PC-3 (cell line): ENCODE measurements around the gene VPS13C. TPM values are rescaled to one million over a fixed set of nuclear protein-coding genes. Genes with fewer than 3 reads are reported as not detected.

ENCODE experiments used
- ATAC-seq: fragments of 200-7000 bp; cut with Tn5 transposase; 2 replicates; pipeline ENCODE4 v1.9.1; 2020; ENCODE audit warnings: mild to moderate bottlenecking, moderate library complexity
- Bru-seq: library from RNA; stranded (reverse); fragments of 400-500 nt; gene quantifications from one replicate; lab custom pipeline; 2021; lab: Mats Ljungman, UMichigan
- BruChase-seq, 2 experiments: library from RNA; stranded (reverse); fragments of 400-500 nt; gene quantifications; one replicate each; lab custom pipeline; 2021; lab: Mats Ljungman, UMichigan
- BruUV-seq: library from RNA; stranded (reverse); fragments of 400-500 nt; replicated peaks from 2 replicates; lab custom pipeline; 2021; lab: Mats Ljungman, UMichigan
- CTCF ChIA-PET: fragments of 300-600 bp; sonication (Branson Sonifier 250); formaldehyde crosslinking; loops from one replicate; lab custom pipeline; 2022; ENCODE audit warnings: antibody characterized with exemption; lab: Charles Lee
- POLR2A ChIA-PET: fragments of 300-600 bp; sonication (Branson Sonifier 250); formaldehyde crosslinking; loops from one replicate; lab custom pipeline; 2022; ENCODE audit warnings: antibody characterized with exemption; ENCODE audit not compliant: unreplicated experiment; lab: Charles Lee
- DNase-seq: peaks from one replicate; pipeline ENCODE4 v3.0.0-alpha.2; 2015
- H2AFZ ChIP-seq: fragments of 300-600 bp; sonication (generic); 2 replicates; pipeline ENCODE4 v1.6.0; 2016; ENCODE audit warnings: antibody characterized with exemption, low read length
- H3F3A ChIP-seq: fragments of 300-600 bp; sonication (generic); one replicate; pipeline ENCODE4 v1.6.0; 2017; ENCODE audit warnings: antibody characterized with exemption, low read length, control low read depth, mild to moderate bottlenecking; ENCODE audit not compliant: unreplicated experiment
- H3K27ac ChIP-seq: fragments of 300-600 bp; sonication (generic); 2 replicates; pipeline ENCODE4 v1.5.1; 2016; ENCODE audit warnings: mild to moderate bottlenecking, low read length
- H3K27me3 ChIP-seq: fragments of 300-600 bp; sonication (generic); 2 replicates; pipeline ENCODE4 v1.6.1; 2016; ENCODE audit warnings: low read length, mixed read lengths
- H3K36me3 ChIP-seq: fragments of 300-600 bp; sonication (generic); 2 replicates; pipeline ENCODE4 v1.6.1; 2016; ENCODE audit warnings: low read depth, mixed run types, low read length, mixed read lengths
- H3K4me1 ChIP-seq: fragments of 300-600 bp; sonication (generic); 2 replicates; pipeline ENCODE4 v1.5.1; 2016; ENCODE audit warnings: low read length; ENCODE audit not compliant: insufficient read depth
- H3K4me2 ChIP-seq: fragments of 300-600 bp; sonication (generic); 2 replicates; pipeline ENCODE4 v1.6.0; 2016; ENCODE audit warnings: low read length
- H3K4me3 ChIP-seq: fragments of 300-600 bp; sonication (generic); 2 replicates; pipeline ENCODE4 v1.5.1; 2016; ENCODE audit warnings: mild to moderate bottlenecking, low read length, mixed read lengths
- H3K79me2 ChIP-seq: fragments of 300-600 bp; sonication (generic); 2 replicates; pipeline ENCODE4 v1.6.1; 2017; ENCODE audit warnings: low read length, mixed read lengths
- H3K9ac ChIP-seq: fragments of 300-600 bp; sonication (generic); 2 replicates; pipeline ENCODE4 v1.6.0; 2016; ENCODE audit warnings: mild to moderate bottlenecking, low read length
- H3K9me2 ChIP-seq: fragments of 300-600 bp; sonication (generic); replicated peaks from 2 replicates; pipeline ENCODE4 v1.6.1; 2016; ENCODE audit warnings: mixed run types, low read length, mixed read lengths
- H3K9me3 ChIP-seq: fragments of 300-600 bp; sonication (generic); 2 replicates; pipeline ENCODE4 v1.6.1; 2016; ENCODE audit warnings: low read length, mixed read lengths
- H4K20me1 ChIP-seq: fragments of 300-600 bp; sonication (generic); 2 replicates; pipeline ENCODE4 v1.6.1; 2016; ENCODE audit warnings: low read length, mixed read lengths
- CTCF ChIP-seq: fragments of 300-600 bp; sonication (generic); conservative IDR thresholded peaks from 2 replicates; pipeline ENCODE4 v1.5.1; 2017; ENCODE audit warnings: antibody characterized with exemption, low read depth, mild to moderate bottlenecking, low read length
- EZH2 ChIP-seq: fragments of 300-600 bp; sonication (generic); IDR thresholded peaks from one replicate; pipeline ENCODE4 v1.6.1; 2017; ENCODE audit warnings: antibody characterized with exemption, mild to moderate bottlenecking, low read length; ENCODE audit not compliant: unreplicated experiment
- EZH2phosphoT487 ChIP-seq: fragments of 300-600 bp; sonication (generic); IDR thresholded peaks from 2 replicates; pipeline ENCODE4 v1.6.1; 2018; ENCODE audit warnings: mild to moderate bottlenecking, antibody characterized with exemption, low read length, borderline replicate concordance
- intact Hi-C: fragments of 100-400 bp; cut with micrococcal nuclease; formaldehyde crosslinking; loops from 2 replicates; pipeline ENCODE4 v1.9.0; 2023
- long read RNA-seq: library from polyadenylated mRNA; unstranded; transcript quantifications from one replicate; pipeline ENCODE4 v2.0.0, GENCODE V29; 2021; ENCODE audit not compliant: unreplicated experiment
- total RNA-seq: library from RNA; depleted of rRNA; stranded (reverse); fragments of >200 nt; gene quantifications from 2 replicates; pipeline ENCODE4 v1.2.3, GENCODE V29; 2014; rRNA removed

The VPS13C gene
- total RNA-seq (11.3 and 11.4 TPM in 2 replicates), Bru-seq, nascent RNA (percentile 70 among the genes with signal in this experiment), BruChase-seq, experiment 1, labeled RNA remaining after a 6-hour chase (percentile 65 among the genes with signal in this experiment), BruChase-seq, experiment 2, labeled RNA remaining after a 2-hour chase (percentile 75 among the genes with signal in this experiment)
- long read RNA-seq, partial matches to known transcripts, result 15 of 25 reads
- long read RNA-seq, other reads (novel, unspliced or antisense), result 10 of 25 reads

- Histone ChIP-seq H4K20me1 (no peaks in the 10 kb centered on the region), H3K9me2 (no peaks in the 10 kb centered on the region), H3K36me3 (no peaks in the 10 kb centered on the region), H3K27me3 (no peaks in the 10 kb centered on the region), H2AFZ (peak within 1 kb of the TSS; percentile 96), H3K79me2 (peaks cover 17% of the 10 kb centered on the region), H3K4me2 (peak within 1 kb of the TSS; percentile 84), H3K9me3 (no peaks in the 10 kb centered on the region), H3K4me1 (peaks cover 13% of the 10 kb centered on the region), H3K27ac (peak within 1 kb of the TSS; percentile 11; the same call in 1 of the 2 replicates), H3K9ac (peak within 1 kb of the TSS; percentile 75), H3F3A (no peaks in the 10 kb centered on the region), H3K4me3 (peak within 1 kb of the TSS; percentile 94)
- ChIA-PET CTCF (interaction anchor here (1.1 kb wide), 1 partner anchor 153 kb away, joined by 3 read pairs; no protein-coding TSS in a partner anchor), POLR2A (interaction anchor here (0.5 to 0.6 kb wide), 2 partner anchors 13 to 183 kb away, joined by 4 to 5 read pairs; no protein-coding TSS in a partner anchor)
- peak; percentile 91 for ATAC-seq
- peak; percentile 66 for TF ChIP-seq CTCF
- TF ChIP-seq EZH2phosphoT487, result no peak
- no TSS peak for BruUV-seq
- intact Hi-C loops, result loop anchor here (5.0 to 10.0 kb wide), 2 partner anchors 52 to 76 kb away; no protein-coding TSS in a partner anchor
- peak; percentile 89 for DNase-seq
Measured at GRCh38 chr15:62060113-62060895, at the start of gene VPS13C. Gene VPS13C, minus strand, starts transcription at chr15:62060447. Its CDS starts 73 bp downstream, at chr15:62060374.

- no TSS peak for BruUV-seq
- TF ChIP-seq EZH2, result no peak
- no peak for TF ChIP-seq CTCF
- TF ChIP-seq EZH2phosphoT487, result no peak
- intact Hi-C loops, result no loop called here
- Histone ChIP-seq H3K9ac (peak overlapping the region; percentile 24; the same call in 1 of the 2 replicates), H3K79me2 (no peaks in the 10 kb centered on the region), H3K27me3 (no peaks in the 10 kb centered on the region), H3K27ac (peak overlapping the region; percentile 77; the same call in 1 of the 2 replicates), H2AFZ (no peak overlapping the region), H3K36me3 (no peaks in the 10 kb centered on the region), H3F3A (no peaks in the 10 kb centered on the region), H3K4me1 (peaks cover 44% of the 10 kb centered on the region), H3K9me3 (no peaks in the 10 kb centered on the region), H3K4me2 (no peak overlapping the region), H3K4me3 (no peak overlapping the region), H4K20me1 (no peaks in the 10 kb centered on the region), H3K9me2 (no peaks in the 10 kb centered on the region)
- no peak for ATAC-seq
- POLR2A ChIA-PET, result no interaction called here
- DNase-seq, result no peak
- CTCF ChIA-PET, result interaction anchor here (1.1 kb wide), 1 partner anchor 10 kb away, joined by 5 read pairs; no protein-coding TSS in a partner anchor
Measured at GRCh38 chr15:62109437-62109836, 49.2 kb upstream of the VPS13C start.
